ENCODE results near the gene MOGAT2. TPM values are rescaled to one million over a fixed set of nuclear protein-coding genes. Genes with fewer than 3 reads are reported as not detected.

MOGAT2 gene
- polyA plus RNA-seq, 1 of the 3 experiments (the other 2 are of a cell fraction): 0.03 TPM

- Histone ChIP-seq H3K4me2 (no peak overlapping the region), H3K4me3 (ENCODE audit: low read depth in 2 of 2, low read length in 1 of 2) (no peak overlapping the region), H3F3A (replicated peaks; ENCODE audit: insufficient read depth) (no peaks in the 10 kb centered on the region), H3K79me2 (ENCODE audit: insufficient read depth) (no peaks in the 10 kb centered on the region), H2AFZ (ENCODE audit: low read depth) (no peak overlapping the region), H3K9me2 (no peaks in the 10 kb centered on the region), H3K4me1 (ENCODE audit: control insufficient read depth in 1 of 2, insufficient read depth in 2 of 2, low read depth in 1 of 2, low read length in 1 of 2) (peaks cover 0 to 12% of the 10 kb centered on the region in 2 experiments; a peak in 1 of 4 replicates), H3K27me3 (ENCODE audit: insufficient read depth) (no peaks in the 10 kb centered on the region), H3K9ac (no peak overlapping the region), H3K36me3 (replicated peaks in 1 of 2; ENCODE audit: control insufficient read depth in 1 of 2, insufficient read depth in 2 of 2, low read length in 1 of 2) (no peaks in the 10 kb centered on the region), H3K27ac (ENCODE audit: low read depth in 2 of 2, low read length in 1 of 2) (no peak overlapping the region), H3K9me3 (no peaks in the 10 kb centered on the region), H4K20me1 (ENCODE audit: insufficient read depth) (no peaks in the 10 kb centered on the region)
- POLR2A ChIA-PET: no interaction called here
- no peak for TF ChIP-seq IRF3 (IDR thresholded peaks at IDR 0.05; ENCODE audit: low read depth, low read length)
- TF ChIP-seq MAX (IDR thresholded peaks at IDR 0.05; ENCODE audit: low read depth): no peak
- no peak for TF ChIP-seq CTCF (IDR thresholded peaks at IDR 0.05)
- TF ChIP-seq NFIC (IDR thresholded peaks at IDR 0.05; ENCODE audit: borderline replicate concordance): no peak
- TF ChIP-seq GATA2 (CRISPR knock-in tag; IDR thresholded peaks at IDR 0.05): no peak
- no peak for TF ChIP-seq SIN3A (IDR thresholded peaks at IDR 0.05; ENCODE audit: borderline replicate concordance, low read depth, low read length)
- TF ChIP-seq MXI1 (IDR thresholded peaks at IDR 0.05; ENCODE audit: low read depth, low read length): no peak
- TF ChIP-seq NRF1 (IDR thresholded peaks at IDR 0.05; ENCODE audit: low read depth, low read length): no peak
- no peak for TF ChIP-seq FOXM1 (IDR thresholded peaks at IDR 0.05; ENCODE audit: low read depth)
- 84% methylated on average over 11 of the region's 13 CpGs for WGBS (ENCODE audit: low lambda C conversion rate)
- no peak for DNase-seq
- CTCF ChIA-PET: interaction anchor here (0.8 to 1.9 kb wide), 4 partner anchors 9 to 72 kb away, joined by 3 to 9 read pairs (median 4); partner anchors contain the start of gene DGAT2
Measured at GRCh38 chr11:75777461-75778110, 59.9 kb downstream of the MOGAT2 start.

GRCh38 chr11:75778962-75779361, 61.3 kb downstream of the MOGAT2 start:
- H3K9me2 ChIP-seq: no peaks in the 10 kb centered on the region
- 72% methylated on average over 5 of the region's 5 CpGs for WGBS (ENCODE audit: low lambda C conversion rate)
- no peaks in the 10 kb centered on the region for H3K27me3 ChIP-seq (ENCODE audit: insufficient read depth)
- no peak overlapping the region for H3K4me3 ChIP-seq (ENCODE audit: low read depth in 2 of 2, low read length in 1 of 2)
- H3K36me3 ChIP-seq (replicated peaks in 1 of 2; ENCODE audit: control insufficient read depth in 1 of 2, insufficient read depth in 2 of 2, low read length in 1 of 2): no peaks in the 10 kb centered on the region
- H4K20me1 ChIP-seq (ENCODE audit: insufficient read depth): no peaks in the 10 kb centered on the region
- no peak overlapping the region for H3K4me2 ChIP-seq
- no peak overlapping the region for H3K9ac ChIP-seq
- no peaks in the 10 kb centered on the region for H3K79me2 ChIP-seq (ENCODE audit: insufficient read depth)
- H3K27ac ChIP-seq (ENCODE audit: low read depth in 2 of 2, low read length in 1 of 2): no peak overlapping the region
- ChIA-PET CTCF (interaction anchor here (1.0 to 2.8 kb wide), 3 partner anchors 10 to 31 kb away, joined by 3 to 18 read pairs (median 4); no protein-coding TSS in a partner anchor), POLR2A (no interaction called here)
- H2AFZ ChIP-seq (ENCODE audit: low read depth): no peak overlapping the region
- TF ChIP-seq TAF1 (IDR thresholded peaks at IDR 0.05; ENCODE audit: borderline replicate concordance, low read depth, low read length): no peak
- TF ChIP-seq RAD21 (IDR thresholded peaks at IDR 0.05; ENCODE audit: low read length): no peak
- TF ChIP-seq USF1 (IDR thresholded peaks at IDR 0.05; ENCODE audit: borderline replicate concordance, low read depth): no peak
- TF ChIP-seq TEAD4 (IDR thresholded peaks at IDR 0.05; ENCODE audit: borderline replicate concordance, insufficient read depth): no peak
- no peak for TF ChIP-seq MEF2A (IDR thresholded peaks at IDR 0.05; ENCODE audit: borderline replicate concordance, low read depth)
- TF ChIP-seq USF2 (IDR thresholded peaks at IDR 0.05; ENCODE audit: borderline replicate concordance, low read depth, low read length): no peak
- no peak for TF ChIP-seq FOSL2 (IDR thresholded peaks at IDR 0.05; ENCODE audit: borderline replicate concordance, low read depth)
- TF ChIP-seq SMC3 (IDR thresholded peaks at IDR 0.05; ENCODE audit: low read depth, low read length): no peak
- TF ChIP-seq POLR2AphosphoS5 (IDR thresholded peaks at IDR 0.05; ENCODE audit: low read depth, low read length): no peak
- no peak for TF ChIP-seq IRF3 (IDR thresholded peaks at IDR 0.05; ENCODE audit: low read depth, low read length)
- TF ChIP-seq FOXJ3 (CRISPR knock-in tag; IDR thresholded peaks at IDR 0.05): no peak
- no peaks in the 10 kb centered on the region for H3K9me3 ChIP-seq
- no peak for DNase-seq
- peaks cover 0 to 12% of the 10 kb centered on the region in 2 experiments; a peak in 1 of 4 replicates for H3K4me1 ChIP-seq (ENCODE audit: control insufficient read depth in 1 of 2, insufficient read depth in 2 of 2, low read depth in 1 of 2, low read length in 1 of 2)
- H3F3A ChIP-seq (replicated peaks; ENCODE audit: insufficient read depth): no peaks in the 10 kb centered on the region

Data from SK-N-SH (cell line).